ENCODE results near the gene PAEP. TPM values are rescaled to one million over a fixed set of nuclear protein-coding genes. Genes with fewer than 3 reads are reported as not detected.

Gene PAEP
- total and polyA plus RNA-seq, 4 donors = 0.42 to 0.55 TPM; not detected in 2

- 70% methylated on average over 1 of the region's 2 CpGs for WGBS (ENCODE audit: insufficient coverage)
- no peaks in the 10 kb centered on the region for H3K4me1 ChIP-seq (ENCODE audit: control insufficient read depth, insufficient read depth, low read length)
- no peak overlapping the region for H3K4me3 ChIP-seq (ENCODE audit: low read depth, low read length)
- peaks cover 2% of the 10 kb centered on the region for H3K27me3 ChIP-seq (ENCODE audit: control insufficient read depth, insufficient read depth, low read length)
- H3K36me3 ChIP-seq (ENCODE audit: control insufficient read depth, insufficient read depth, low read length) = no peaks in the 10 kb centered on the region
- no peaks in the 10 kb centered on the region for H3K9me3 ChIP-seq (ENCODE audit: control insufficient read depth, insufficient read depth, low read length)
- DNase-seq (ENCODE audit: low read depth in 4 of 6, low spot score in 6 of 6) = no peak
- H3K27ac ChIP-seq (ENCODE audit: low read depth, low read length) = no peak overlapping the region
Measured at GRCh38 chr9:135572233-135572632, 10.7 kb downstream of the PAEP start.

GRCh38 chr9:135573124-135573523 is 11.6 kb downstream of the PAEP start:
- 75% methylated on average over 1 of the region's 1 CpG for WGBS (ENCODE audit: insufficient coverage)
- peaks cover 2% of the 10 kb centered on the region for H3K27me3 ChIP-seq (ENCODE audit: control insufficient read depth, insufficient read depth, low read length)
- no peak for DNase-seq (ENCODE audit: low read depth in 4 of 6, low spot score in 6 of 6)
- H3K27ac ChIP-seq (ENCODE audit: low read depth, low read length) = no peak overlapping the region
- no peaks in the 10 kb centered on the region for H3K9me3 ChIP-seq (ENCODE audit: control insufficient read depth, insufficient read depth, low read length)
- no peaks in the 10 kb centered on the region for H3K36me3 ChIP-seq (ENCODE audit: control insufficient read depth, insufficient read depth, low read length)
- no peaks in the 10 kb centered on the region for H3K4me1 ChIP-seq (ENCODE audit: control insufficient read depth, insufficient read depth, low read length)
- no peak overlapping the region for H3K4me3 ChIP-seq (ENCODE audit: low read depth, low read length)

DNA sequence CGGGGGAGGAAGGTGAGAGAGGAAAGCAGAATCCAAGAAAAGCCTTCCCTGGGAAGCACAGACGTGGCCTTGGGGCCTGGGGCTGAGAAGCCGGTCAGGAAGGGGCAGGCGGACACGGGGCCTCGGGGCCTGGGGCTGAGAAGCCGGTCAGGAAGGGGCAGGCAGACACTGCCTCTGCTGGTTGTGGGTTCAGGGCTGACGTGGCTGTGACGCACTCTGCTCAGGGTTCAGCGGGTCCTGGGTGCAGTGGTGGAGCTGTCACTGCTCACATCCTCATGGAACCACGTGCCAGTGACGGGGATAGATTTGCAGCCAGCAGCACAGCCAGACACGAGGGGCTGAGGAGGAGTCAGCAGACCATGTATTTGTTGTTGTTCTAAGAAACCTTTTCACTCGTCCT is 12.8 kb downstream of the PAEP start:
- Histone ChIP-seq H3K4me1 (ENCODE audit: control insufficient read depth, insufficient read depth, low read length) (no peaks in the 10 kb centered on the region), H3K36me3 (ENCODE audit: control insufficient read depth, insufficient read depth, low read length) (no peaks in the 10 kb centered on the region), H3K9me3 (ENCODE audit: control insufficient read depth, insufficient read depth, low read length) (no peaks in the 10 kb centered on the region), H3K27ac (ENCODE audit: low read depth, low read length) (no peak overlapping the region), H3K27me3 (ENCODE audit: control insufficient read depth, insufficient read depth, low read length) (peaks cover 2% of the 10 kb centered on the region), H3K4me3 (ENCODE audit: low read depth, low read length) (no peak overlapping the region)
- 81% methylated on average over 14 of the region's 14 CpGs for WGBS (ENCODE audit: insufficient coverage)
- no peak for DNase-seq (ENCODE audit: low read depth in 4 of 6, low spot score in 6 of 6)

GRCh38 chr9:135574943-135575342 is 13.4 kb downstream of the PAEP start:
- H3K4me3 ChIP-seq (ENCODE audit: low read depth, low read length) = no peak overlapping the region
- no peaks in the 10 kb centered on the region for H3K4me1 ChIP-seq (ENCODE audit: control insufficient read depth, insufficient read depth, low read length)
- no peak for DNase-seq (ENCODE audit: low read depth in 4 of 6, low spot score in 6 of 6)
- H3K36me3 ChIP-seq (ENCODE audit: control insufficient read depth, insufficient read depth, low read length) = no peaks in the 10 kb centered on the region
- 88% methylated on average over 14 of the region's 15 CpGs for WGBS (ENCODE audit: insufficient coverage)
- H3K27me3 ChIP-seq (ENCODE audit: control insufficient read depth, insufficient read depth, low read length) = peaks cover 2% of the 10 kb centered on the region
- no peak overlapping the region for H3K27ac ChIP-seq (ENCODE audit: low read depth, low read length)
- no peaks in the 10 kb centered on the region for H3K9me3 ChIP-seq (ENCODE audit: control insufficient read depth, insufficient read depth, low read length)

DNA sequence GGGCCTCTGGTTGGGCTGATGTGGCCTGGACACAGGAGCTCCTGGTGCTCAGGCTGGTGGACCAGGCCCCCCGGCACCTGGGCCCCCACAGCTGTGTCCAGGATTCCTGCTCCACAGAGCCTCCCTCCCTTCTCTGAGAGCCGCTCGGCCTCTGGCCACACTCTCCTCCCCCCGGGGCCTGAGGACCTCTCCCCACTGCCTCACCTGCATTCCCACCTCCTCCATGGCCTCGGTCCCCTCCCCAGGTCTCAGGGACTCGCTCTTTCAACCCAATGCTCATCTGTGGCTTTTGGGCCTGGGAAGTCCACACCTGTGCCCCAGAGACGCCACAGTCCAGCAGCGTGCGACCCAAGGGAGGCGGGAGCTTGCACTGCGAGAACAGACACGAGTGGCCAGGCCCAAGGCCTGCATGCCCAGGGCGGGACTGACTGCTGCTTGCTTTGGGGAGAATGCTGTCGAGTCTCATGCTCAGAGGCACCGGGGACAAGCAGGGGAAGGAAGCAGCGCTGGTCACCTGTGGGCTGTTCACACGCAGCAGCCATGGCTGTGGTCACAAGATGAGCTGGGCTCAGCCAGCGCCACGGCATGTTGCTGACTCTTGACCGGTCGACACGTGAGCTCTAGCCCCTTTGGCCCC is 14.6 kb downstream of the PAEP start:
- Histone ChIP-seq H3K4me1 (ENCODE audit: control insufficient read depth, insufficient read depth, low read length) (no peaks in the 10 kb centered on the region), H3K27me3 (ENCODE audit: control insufficient read depth, insufficient read depth, low read length) (no peaks in the 10 kb centered on the region)
- 86% methylated on average over 21 of the region's 22 CpGs for WGBS (ENCODE audit: insufficient coverage)

DNA sequence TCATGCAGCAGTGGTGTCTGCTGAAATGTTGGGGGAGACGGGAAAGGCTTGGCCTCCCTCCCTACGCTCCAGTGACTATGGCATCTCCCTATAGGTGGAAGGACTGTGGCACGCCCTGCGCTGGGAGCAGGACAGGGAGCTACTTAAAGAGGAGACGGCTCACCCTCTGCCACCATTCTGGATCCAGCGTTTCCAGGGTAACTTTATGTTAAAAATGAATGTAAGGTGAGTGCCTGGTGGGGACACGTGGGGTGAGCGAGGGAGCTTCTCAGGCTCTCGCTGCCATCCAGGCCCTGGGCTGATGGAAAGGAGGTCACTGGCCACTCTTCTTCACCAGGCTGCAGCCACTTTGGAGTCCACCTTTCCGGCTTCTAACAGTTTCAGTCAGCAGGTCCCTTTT is 15.7 kb downstream of the PAEP start:
- H3K27me3 ChIP-seq (ENCODE audit: control insufficient read depth, insufficient read depth, low read length) = no peaks in the 10 kb centered on the region
- no peak overlapping the region for H3K4me3 ChIP-seq (ENCODE audit: low read depth, low read length)
- H3K27ac ChIP-seq (ENCODE audit: low read depth, low read length) = no peak overlapping the region
- no peaks in the 10 kb centered on the region for H3K9me3 ChIP-seq (ENCODE audit: control insufficient read depth, insufficient read depth, low read length)
- DNase-seq (ENCODE audit: low read depth in 4 of 6, low spot score in 6 of 6) = no peak
- WGBS (ENCODE audit: insufficient coverage) = 83% methylated on average over 5 of the region's 10 CpGs
- H3K36me3 ChIP-seq (ENCODE audit: control insufficient read depth, insufficient read depth, low read length) = no peaks in the 10 kb centered on the region
- no peaks in the 10 kb centered on the region for H3K4me1 ChIP-seq (ENCODE audit: control insufficient read depth, insufficient read depth, low read length)

More for the DNA sequence above, 14.6 kb downstream of the PAEP start:
- H3K36me3 ChIP-seq (ENCODE audit: control insufficient read depth, insufficient read depth, low read length) = no peaks in the 10 kb centered on the region
- H3K9me3 ChIP-seq (ENCODE audit: control insufficient read depth, insufficient read depth, low read length) = no peaks in the 10 kb centered on the region
- no peak for DNase-seq (ENCODE audit: low read depth in 4 of 6, low spot score in 6 of 6)
- H3K4me3 ChIP-seq (ENCODE audit: low read depth, low read length) = no peak overlapping the region
- no peak overlapping the region for H3K27ac ChIP-seq (ENCODE audit: low read depth, low read length)

- no peaks in the 10 kb centered on the region for H3K4me1 ChIP-seq (ENCODE audit: control insufficient read depth, insufficient read depth, low read length)
- DNase-seq (ENCODE audit: low read depth in 4 of 6, low spot score in 6 of 6) = no peak
- no peak overlapping the region for H3K27ac ChIP-seq (ENCODE audit: low read depth, low read length)
- no peaks in the 10 kb centered on the region for H3K9me3 ChIP-seq (ENCODE audit: control insufficient read depth, insufficient read depth, low read length)
- H3K27me3 ChIP-seq (ENCODE audit: control insufficient read depth, insufficient read depth, low read length) = no peaks in the 10 kb centered on the region
- H3K4me3 ChIP-seq (ENCODE audit: low read depth, low read length) = no peak overlapping the region
- H3K36me3 ChIP-seq (ENCODE audit: control insufficient read depth, insufficient read depth, low read length) = no peaks in the 10 kb centered on the region
- WGBS (ENCODE audit: insufficient coverage) = 40% methylated on average over 2 of the region's 2 CpGs
Measured at GRCh38 chr9:135579356-135579755, 17.8 kb downstream of the PAEP start.

GRCh38 chr9:135579889-135580660 is 18.5 kb downstream of the PAEP start:
- no peak for DNase-seq (ENCODE audit: low read depth in 4 of 6, low spot score in 6 of 6)
- H3K4me3 ChIP-seq (ENCODE audit: low read depth, low read length) = no peak overlapping the region
- no peaks in the 10 kb centered on the region for H3K27me3 ChIP-seq (ENCODE audit: control insufficient read depth, insufficient read depth, low read length)
- H3K9me3 ChIP-seq (ENCODE audit: control insufficient read depth, insufficient read depth, low read length) = no peaks in the 10 kb centered on the region
- 68% methylated on average over 8 of the region's 10 CpGs for WGBS (ENCODE audit: insufficient coverage)
- no peak overlapping the region for H3K27ac ChIP-seq (ENCODE audit: low read depth, low read length)
- no peaks in the 10 kb centered on the region for H3K4me1 ChIP-seq (ENCODE audit: control insufficient read depth, insufficient read depth, low read length)
- H3K36me3 ChIP-seq (ENCODE audit: control insufficient read depth, insufficient read depth, low read length) = no peaks in the 10 kb centered on the region

- Histone ChIP-seq H3K36me3 (ENCODE audit: control insufficient read depth, insufficient read depth, low read length) (no peaks in the 10 kb centered on the region), H3K4me3 (ENCODE audit: low read depth, low read length) (no peak overlapping the region), H3K27ac (ENCODE audit: low read depth, low read length) (no peak overlapping the region), H3K4me1 (ENCODE audit: control insufficient read depth, insufficient read depth, low read length) (no peaks in the 10 kb centered on the region), H3K27me3 (ENCODE audit: control insufficient read depth, insufficient read depth, low read length) (no peaks in the 10 kb centered on the region), H3K9me3 (ENCODE audit: control insufficient read depth, insufficient read depth, low read length) (no peaks in the 10 kb centered on the region)
- WGBS (ENCODE audit: insufficient coverage) = 81% methylated on average over 7 of the region's 11 CpGs
- no peak for DNase-seq (ENCODE audit: low read depth in 4 of 6, low spot score in 6 of 6)
Measured at GRCh38 chr9:135580664-135581380, 19.3 kb downstream of the PAEP start.
